Vein endothelial cell (primary cell): Measurements from ENCODE around the gene PSME1. TPM values are rescaled to one million over a fixed set of nuclear protein-coding genes. Genes with fewer than 3 reads are reported as not detected.
A peak's percentile ranks its signal among the peaks of the same experiment; 100 is the strongest.

ENCODE experiments used
- small RNA-seq: library from RNA; depleted of rRNA; stranded (forward); fragments of <200 nt; gene quantifications from one replicate; pipeline ENCODE3, GENCODE V24; 2012
- total RNA-seq: library from RNA; depleted of rRNA; stranded (reverse); fragments of >200 nt; gene quantifications from 2 replicates; pipeline ENCODE4 v1.2.3, GENCODE V29; 2012

The PSME1 gene
- 68.6 and 101 TPM in 2 replicates for total RNA-seq

GRCh38 chr14:24135834-24136683, at the start of gene PSME1:
PSME1 (plus strand) TSS chr14:24136194; CDS start chr14:24136263, 69 bp downstream.

GRCh38 chr14:24093901-24094840, 41.8 kb upstream of the PSME1 start, which contains the start of gene PCK2:
PCK2 (plus strand) TSS chr14:24094311; CDS start chr14:24094406, 95 bp downstream.

GRCh38 chr14:24114532-24115421, 21.2 kb upstream of the PSME1 start, which contains the start of the genes DCAF11 and NRL:
DCAF11 (plus strand) TSS chr14:24114777; CDS start chr14:24115595, 818 bp downstream.
NRL (minus strand) TSS chr14:24114949; CDS start chr14:24082848, 32,101 bp downstream.

GRCh38 chr14:24130380-24130716, 5.6 kb upstream of the PSME1 start, which contains the start of gene FITM1:
FITM1 (plus strand) TSS chr14:24130659; CDS start chr14:24131564, 905 bp downstream.

GRCh38 chr14:24141097-24141880, 5.3 kb downstream of the PSME1 start, which contains the start of gene EMC9:
EMC9 (minus strand) TSS chr14:24141591; CDS start chr14:24141304, 287 bp downstream.

GRCh38 chr14:24146453-24146977, 10.5 kb downstream of the PSME1 start, which contains the start of gene PSME2:
PSME2 (minus strand) TSS chr14:24146610; CDS start chr14:24146581, 29 bp downstream.

GRCh38 chr14:24146978-24147760, 11.2 kb downstream of the PSME1 start, which contains the start of gene RNF31:
RNF31 (plus strand) TSS chr14:24147498; CDS start chr14:24147699, 201 bp downstream.

GRCh38 chr14:24160850-24161804, 25.1 kb downstream of the PSME1 start, which contains the start of gene IRF9:
IRF9 (plus strand) TSS chr14:24161265; CDS start chr14:24162145, 880 bp downstream.

GRCh38 chr14:24171422-24172260, 35.6 kb downstream of the PSME1 start, which contains the start of gene REC8:
REC8 (plus strand) TSS chr14:24172080; CDS start chr14:24172553, 473 bp downstream.

Small RNA genes lying within 50 kb of the gene (small RNA-seq; reads per million reads assigned to genes)
- gene IPO4 (not detected), gene IRF9 (0.11 reads per million), gene RNA5SP383 (0.27 reads per million, percentile 4 among the genes with 10 or more reads in this experiment)

Other genes with a start within 250 kb of the PSME1 start
- gene DHRS4, start 182.4 kb upstream of the PSME1 start, total RNA-seq: 31.7 and 35.9 TPM in 2 replicates
- 8.6 and 10.8 TPM in 2 replicates for gene DHRS4L2, start 147.3 kb upstream of the PSME1 start, total RNA-seq
- under 0.01 TPM in 1 of 2 replicates, not detected in the other for gene CARMIL3, start 84.2 kb upstream of the PSME1 start, total RNA-seq
- gene CPNE6, start 64.6 kb upstream of the PSME1 start, total RNA-seq: not detected in 2 replicates
- 3.0 and 8.5 TPM in 2 replicates for gene PCK2, start 41.9 kb upstream of the PSME1 start, total RNA-seq
- gene DCAF11, start 21.4 kb upstream of the PSME1 start, total RNA-seq: 47.0 and 51.9 TPM in 2 replicates
- 0.98 and 1.1 TPM in 2 replicates for gene NRL, start 21.2 kb upstream of the PSME1 start, total RNA-seq
- gene FITM1, start 5.5 kb upstream of the PSME1 start, total RNA-seq: 0.65 TPM in 1 of 2 replicates, not detected in the other
- 8.5 and 16.3 TPM in 2 replicates for gene EMC9, start 5.4 kb downstream of the PSME1 start, total RNA-seq
- gene PSME2, start 10.4 kb downstream of the PSME1 start, total RNA-seq: 54.7 and 62.1 TPM in 2 replicates
- 48.3 and 60.3 TPM in 2 replicates for gene RNF31, start 11.3 kb downstream of the PSME1 start, total RNA-seq
- 31.0 and 35.6 TPM in 2 replicates for gene IRF9, start 25.1 kb downstream of the PSME1 start, total RNA-seq
- gene REC8, start 35.9 kb downstream of the PSME1 start, total RNA-seq: 1.3 and 4.1 TPM in 2 replicates
- 51.3 and 58.8 TPM in 2 replicates for gene IPO4, start 52.6 kb downstream of the PSME1 start, total RNA-seq
- 53.6 and 62.3 TPM in 2 replicates for gene TM9SF1, start 59.2 kb downstream of the PSME1 start, total RNA-seq
- 0.10 TPM in 1 of 2 replicates, not detected in the other for gene TSSK4, start 69.5 kb downstream of the PSME1 start, total RNA-seq
- gene CHMP4A, start 77.3 kb downstream of the PSME1 start, total RNA-seq: 25.6 and 33.3 TPM in 2 replicates
- 9.1 TPM in 2 replicates for gene MDP1, start 79.9 kb downstream of the PSME1 start, total RNA-seq
- 128 and 131 TPM in 2 replicates for gene NEDD8, start 96.2 kb downstream of the PSME1 start, total RNA-seq
- 67.4 and 69.9 TPM in 2 replicates for gene GMPR2, start 96.7 kb downstream of the PSME1 start, total RNA-seq
- 55.5 and 59.4 TPM in 2 replicates for gene TINF2, start 106.4 kb downstream of the PSME1 start, total RNA-seq
- gene TGM1, start 127.0 kb downstream of the PSME1 start, total RNA-seq: 0.98 and 1.8 TPM in 2 replicates
- 35.1 and 45.1 TPM in 2 replicates for gene RABGGTA, start 135.4 kb downstream of the PSME1 start, total RNA-seq
- 12.4 and 21.6 TPM in 2 replicates for gene DHRS1, start 163.6 kb downstream of the PSME1 start, total RNA-seq
- gene NOP9, start 163.7 kb downstream of the PSME1 start, total RNA-seq: 32.3 and 34.9 TPM in 2 replicates
- 1.6 and 3.0 TPM in 2 replicates for gene CIDEB, start 171.8 kb downstream of the PSME1 start, total RNA-seq
- gene LTB4R2, start 173.9 kb downstream of the PSME1 start, total RNA-seq: 6.5 and 10.6 TPM in 2 replicates
- gene LTB4R, start 175.3 kb downstream of the PSME1 start, total RNA-seq: 2.9 and 3.2 TPM in 2 replicates
- 55.1 and 90.2 TPM in 2 replicates for gene ADCY4, start 198.9 kb downstream of the PSME1 start, total RNA-seq
- 4.2 and 4.9 TPM in 2 replicates for gene RIPK3, start 203.8 kb downstream of the PSME1 start, total RNA-seq
- 11.4 and 20.0 TPM in 2 replicates for gene NFATC4, start 232.0 kb downstream of the PSME1 start, total RNA-seq